Mucosa of stomach (tissue), 1 donor: ENCODE measurements around the gene ZNF862.

ENCODE experiments used
- H3K27me3 ChIP-seq: one replicate; pipeline ENCODE4 v1.7.0; 2013; ENCODE audit warnings: mild to moderate bottlenecking, low read length; ENCODE audit not compliant: control insufficient read depth, insufficient read depth
- H3K36me3 ChIP-seq: one replicate; pipeline ENCODE4 v1.7.0; 2013; ENCODE audit warnings: low read length; ENCODE audit not compliant: control insufficient read depth, insufficient read depth
- H3K4me1 ChIP-seq: one replicate; pipeline ENCODE4 v1.7.0; 2013; ENCODE audit warnings: mild to moderate bottlenecking, low read length; ENCODE audit not compliant: control insufficient read depth, insufficient read depth
- H3K4me3 ChIP-seq: one replicate; pipeline ENCODE4 v1.7.0; 2013; ENCODE audit warnings: low read length
- H3K9ac ChIP-seq: one replicate; pipeline ENCODE4 v1.7.0; 2013; ENCODE audit warnings: mild to moderate bottlenecking, low read length, moderate library complexity
- H3K9me3 ChIP-seq: one replicate; pipeline ENCODE4 v1.7.0; 2013; ENCODE audit warnings: mild to moderate bottlenecking, low read length, moderate library complexity; ENCODE audit not compliant: control insufficient read depth
- donor health status: Pancreatic carcinoma.

The ZNF862 gene

GRCh38 chr7:149866779-149867447 is 28.7 kb downstream of the ZNF862 start:
- Histone ChIP-seq H3K4me3 (no peak overlapping the region), H3K36me3 (no peaks in the 10 kb centered on the region), H3K4me1 (no peaks in the 10 kb centered on the region), H3K9ac (no peak overlapping the region), H3K27me3 (no peaks in the 10 kb centered on the region), H3K9me3 (no peaks in the 10 kb centered on the region)

- H3K27me3 ChIP-seq, result no peaks in the 10 kb centered on the region
- peaks cover 8% of the 10 kb centered on the region for H3K4me1 ChIP-seq
- H3K36me3 ChIP-seq, result no peaks in the 10 kb centered on the region
- H3K4me3 ChIP-seq, result no peak overlapping the region
- H3K9ac ChIP-seq, result no peak overlapping the region
- no peaks in the 10 kb centered on the region for H3K9me3 ChIP-seq
These were observed 29.8 kb downstream of the ZNF862 start for GRCh38 chr7:149867762-149868622.

- no peaks in the 10 kb centered on the region for H3K27me3 ChIP-seq
- no peak overlapping the region for H3K4me3 ChIP-seq
- H3K9me3 ChIP-seq, result no peaks in the 10 kb centered on the region
- H3K4me1 ChIP-seq, result peaks cover 12% of the 10 kb centered on the region
- no peak overlapping the region for H3K9ac ChIP-seq
- H3K36me3 ChIP-seq, result no peaks in the 10 kb centered on the region
These were observed 30.6 kb downstream of the ZNF862 start for GRCh38 chr7:149868623-149869290.

- Histone ChIP-seq H3K4me3 (no peak overlapping the region), H3K27me3 (peaks cover 1% of the 10 kb centered on the region), H3K36me3 (no peaks in the 10 kb centered on the region), H3K4me1 (peaks cover 15% of the 10 kb centered on the region), H3K9ac (no peak overlapping the region), H3K9me3 (no peaks in the 10 kb centered on the region)
These were observed 31.1 kb downstream of the ZNF862 start for GRCh38 chr7:149869291-149869650.

GRCh38 chr7:149869867-149870266 is 31.7 kb downstream of the ZNF862 start:
- no peaks in the 10 kb centered on the region for H3K9me3 ChIP-seq
- H3K4me1 ChIP-seq, result peaks cover 18% of the 10 kb centered on the region
- H3K4me3 ChIP-seq, result no peak overlapping the region
- H3K36me3 ChIP-seq, result no peaks in the 10 kb centered on the region
- H3K27me3 ChIP-seq, result peaks cover 5% of the 10 kb centered on the region
- no peak overlapping the region for H3K9ac ChIP-seq

- no peaks in the 10 kb centered on the region for H3K36me3 ChIP-seq
- H3K4me1 ChIP-seq, result peaks cover 18% of the 10 kb centered on the region
- no peak overlapping the region for H3K9ac ChIP-seq
- H3K27me3 ChIP-seq, result peaks cover 5% of the 10 kb centered on the region
- H3K9me3 ChIP-seq, result no peaks in the 10 kb centered on the region
- no peak overlapping the region for H3K4me3 ChIP-seq
These were observed 32.1 kb downstream of the ZNF862 start for GRCh38 chr7:149870274-149870673.

GRCh38 chr7:149870701-149871483 is 32.7 kb downstream of the ZNF862 start:
- Histone ChIP-seq H3K27me3 (peaks cover 5% of the 10 kb centered on the region), H3K4me3 (no peak overlapping the region), H3K36me3 (no peaks in the 10 kb centered on the region), H3K9ac (no peak overlapping the region), H3K9me3 (no peaks in the 10 kb centered on the region), H3K4me1 (peaks cover 18% of the 10 kb centered on the region)

- peaks cover 5% of the 10 kb centered on the region for H3K27me3 ChIP-seq
- no peak overlapping the region for H3K9ac ChIP-seq
- H3K9me3 ChIP-seq, result no peaks in the 10 kb centered on the region
- peaks cover 18% of the 10 kb centered on the region for H3K4me1 ChIP-seq
- no peak overlapping the region for H3K4me3 ChIP-seq
- H3K36me3 ChIP-seq, result no peaks in the 10 kb centered on the region
These were observed 33.4 kb downstream of the ZNF862 start for GRCh38 chr7:149871576-149871975.

GRCh38 chr7:149872419-149873073 is 34.4 kb downstream of the ZNF862 start:
- Histone ChIP-seq H3K27me3 (peaks cover 5% of the 10 kb centered on the region), H3K4me1 (peaks cover 18% of the 10 kb centered on the region), H3K4me3 (peak overlapping the region; percentile 60), H3K9ac (peak overlapping the region; percentile 76), H3K9me3 (no peaks in the 10 kb centered on the region), H3K36me3 (no peaks in the 10 kb centered on the region)

- Histone ChIP-seq H3K9ac (peak within 1 kb of the TSS; percentile 76), H3K9me3 (no peaks in the 10 kb centered on the region), H3K27me3 (peaks cover 5% of the 10 kb centered on the region), H3K4me1 (peaks cover 18% of the 10 kb centered on the region), H3K36me3 (no peaks in the 10 kb centered on the region), H3K4me3 (peak within 1 kb of the TSS; percentile 60)
These were observed 35.1 kb downstream of the ZNF862 start, which contains the start of gene ATP6V0E2 for GRCh38 chr7:149873074-149873969. Gene ATP6V0E2 (plus strand): TSS chr7:149873969. CDS start chr7:149874066, 97 bp downstream.
